CD8-positive, alpha-beta memory T cell (primary cell): ENCODE results near the gene KNG1. TPM values are rescaled to one million over a fixed set of nuclear protein-coding genes. Genes with fewer than 3 reads are reported as not detected.

ENCODE experiments used
- CTCF ChIA-PET: fragments of 350-600 bp; sonication (Branson Sonifier 250); formaldehyde crosslinking; loops from one replicate; lab custom pipeline; 2021; ENCODE audit warnings: antibody characterized with exemption; lab: Charles Lee
- POLR2A ChIA-PET: fragments of 350-600 bp; sonication (Branson Sonifier 250); formaldehyde crosslinking; loops from one replicate; lab custom pipeline; 2021; ENCODE audit warnings: antibody characterized with exemption; lab: Charles Lee
- DNase-seq, 5 donors: peaks; one replicate each; pipeline versions ENCODE4 v3.0.0 to v3.0.0-alpha.2; 2020 to 2022; ENCODE audit warnings: mixed read lengths in 1 of 5
- H3K27ac ChIP-seq: one replicate; pipeline ENCODE4 v1.7.0; 2013; ENCODE audit warnings: low read depth, mild to moderate bottlenecking, low read length, moderate library complexity
- H3K27me3 ChIP-seq: 2 replicates; pipeline ENCODE4 v1.7.0; 2013; ENCODE audit warnings: low read length, mild to moderate bottlenecking; ENCODE audit not compliant: insufficient read depth, poor library complexity, severe bottlenecking
- H3K36me3 ChIP-seq: 2 replicates; pipeline ENCODE4 v1.7.0; 2013; ENCODE audit warnings: mild to moderate bottlenecking, low read length, moderate library complexity; ENCODE audit not compliant: insufficient read depth
- H3K4me1 ChIP-seq: 2 replicates; pipeline ENCODE4 v1.7.0; 2013; ENCODE audit warnings: mild to moderate bottlenecking, low read length, moderate library complexity; ENCODE audit not compliant: insufficient read depth
- H3K4me3 ChIP-seq: 2 replicates; pipeline ENCODE4 v1.7.0; 2013; ENCODE audit warnings: mild to moderate bottlenecking, low read length
- H3K9me3 ChIP-seq: 2 replicates; pipeline ENCODE4 v1.7.0; 2013; ENCODE audit warnings: mild to moderate bottlenecking, low read length
- H3K27ac Mint-ChIP-seq, 8 donors: one replicate each; pipeline ENCODE4 v1.8.0; 2020 to 2021; ENCODE audit warnings: mixed read lengths in 8 of 8, mild to moderate bottlenecking in 6 of 8, inconsistent platforms in 3 of 8, moderate library complexity in 3 of 8
- H3K27me3 Mint-ChIP-seq, 2 donors: one replicate each; pipeline ENCODE4 v1.8.0; 2020 to 2021; ENCODE audit warnings: mixed read lengths in 2 of 2, mild to moderate bottlenecking in 1 of 2, moderate library complexity in 1 of 2
- H3K36me3 Mint-ChIP-seq, 3 donors: one replicate each; pipeline ENCODE4 v1.8.0; 2020 to 2021; ENCODE audit warnings: mixed read lengths in 3 of 3, inconsistent platforms in 1 of 3, mild to moderate bottlenecking in 1 of 3
- H3K4me1 Mint-ChIP-seq, 3 donors: one replicate each; pipeline ENCODE4 v1.8.0; 2020 to 2021; ENCODE audit warnings: mixed read lengths in 3 of 3, inconsistent platforms in 1 of 3, mild to moderate bottlenecking in 1 of 3
- H3K4me3 Mint-ChIP-seq, 7 donors: one replicate each; pipeline ENCODE4 v1.8.0; 2020 to 2021; ENCODE audit warnings: mixed read lengths in 7 of 7, mild to moderate bottlenecking in 6 of 7, moderate library complexity in 4 of 7, inconsistent platforms in 2 of 7
- H3K9me3 Mint-ChIP-seq, 5 donors: one replicate each; pipeline ENCODE4 v1.8.0; 2020 to 2022; ENCODE audit warnings: mixed read lengths in 5 of 5, mild to moderate bottlenecking in 3 of 5, moderate library complexity in 2 of 5, inconsistent platforms in 1 of 5
- polyA plus RNA-seq: library from polyadenylated mRNA; unstranded; fragments of 300-500 nt; fragmentation: Illumina TruSeq; gene quantifications from one replicate; pipeline ENCODE4 v1.2.3, GENCODE V29; 2021
- total RNA-seq, 2 experiments: library from RNA; stranded (reverse); gene quantifications; one replicate each; pipeline ENCODE4 v1.2.3, GENCODE V29; 2021

Gene KNG1
- total and polyA plus RNA-seq, 3 experiments from 2014 or later: not detected

GRCh38 chr3:186751480-186751879, 34.3 kb downstream of the KNG1 start:
- H3K27me3 ChIP-seq: no peaks in the 10 kb centered on the region

GRCh38 chr3:186754006-186754405, 36.8 kb downstream of the KNG1 start:
- POLR2A ChIA-PET: no interaction called here
- Histone ChIP-seq H3K4me1 (no peaks in the 10 kb centered on the region), H3K9me3 (no peaks in the 10 kb centered on the region), H3K27ac (no peak overlapping the region), H3K36me3 (no peaks in the 10 kb centered on the region), H3K4me3 (no peak overlapping the region), H3K27me3 (no peaks in the 10 kb centered on the region)
- Mint-ChIP-seq H3K9me3 (no peaks in the 10 kb centered on the region), H3K27me3 (no peaks in the 10 kb centered on the region), H3K36me3 (no peaks in the 10 kb centered on the region), H3K4me1 (no peaks in the 10 kb centered on the region), H3K27ac (no peak overlapping the region), H3K4me3 (peak overlapping the region in 1 of 7 donors; percentile 13)
- no peak for DNase-seq
- CTCF ChIA-PET: no interaction called here

More at GRCh38 chr3:186751480-186751879, 34.3 kb downstream of the KNG1 start:
- Histone ChIP-seq H3K4me1 (no peaks in the 10 kb centered on the region), H3K36me3 (no peaks in the 10 kb centered on the region), H3K27ac (no peak overlapping the region), H3K9me3 (no peaks in the 10 kb centered on the region), H3K4me3 (no peak overlapping the region)
- H3K4me1 Mint-ChIP-seq: no peaks in the 10 kb centered on the region
- no peaks in the 10 kb centered on the region for H3K36me3 Mint-ChIP-seq
- H3K4me3 Mint-ChIP-seq: no peak overlapping the region
- H3K27ac Mint-ChIP-seq: no peak overlapping the region
- DNase-seq: no peak
- H3K9me3 Mint-ChIP-seq: no peaks in the 10 kb centered on the region
- CTCF ChIA-PET: no interaction called here
- POLR2A ChIA-PET: no interaction called here
- peaks cover 0 to 1% of the 10 kb centered on the region in 2 donors for H3K27me3 Mint-ChIP-seq

- Histone ChIP-seq H3K4me1 (no peaks in the 10 kb centered on the region), H3K36me3 (no peaks in the 10 kb centered on the region), H3K9me3 (no peaks in the 10 kb centered on the region), H3K4me3 (no peak overlapping the region), H3K27me3 (no peaks in the 10 kb centered on the region), H3K27ac (no peak overlapping the region)
- no peak for DNase-seq
- no peaks in the 10 kb centered on the region for H3K36me3 Mint-ChIP-seq
- POLR2A ChIA-PET: no interaction called here
- H3K4me1 Mint-ChIP-seq: no peaks in the 10 kb centered on the region
- H3K9me3 Mint-ChIP-seq: no peaks in the 10 kb centered on the region
- H3K4me3 Mint-ChIP-seq: no peak overlapping the region
- H3K27ac Mint-ChIP-seq: peak overlapping the region in 1 of 8 donors; percentile 50
- H3K27me3 Mint-ChIP-seq: no peaks in the 10 kb centered on the region
- CTCF ChIA-PET: interaction anchor here (1.5 kb wide), 1 partner anchor 16 kb away, joined by 3 read pairs; no protein-coding TSS in a partner anchor
Observed at GRCh38 chr3:186754871-186755270, 37.7 kb downstream of the KNG1 start.

- Mint-ChIP-seq H3K4me1 (no peaks in the 10 kb centered on the region), H3K27ac (no peak overlapping the region), H3K4me3 (no peak overlapping the region), H3K9me3 (no peaks in the 10 kb centered on the region), H3K36me3 (peaks cover 0 to 2% (median 0%) of the 10 kb centered on the region in 3 donors), H3K27me3 (no peaks in the 10 kb centered on the region)
- Histone ChIP-seq H3K36me3 (no peaks in the 10 kb centered on the region), H3K27ac (no peak overlapping the region), H3K27me3 (no peaks in the 10 kb centered on the region), H3K4me1 (no peaks in the 10 kb centered on the region), H3K4me3 (no peak overlapping the region), H3K9me3 (no peaks in the 10 kb centered on the region)
- ChIA-PET POLR2A (no interaction called here), CTCF (interaction anchor here (0.7 to 1.3 kb wide), 2 partner anchors 140 to 192 kb away, joined by 3 read pairs; no protein-coding TSS in a partner anchor)
- no peak for DNase-seq
Observed at GRCh38 chr3:186757214-186757613, 40.1 kb downstream of the KNG1 start.

GRCh38 chr3:186757686-186758220, 40.6 kb downstream of the KNG1 start:
- H3K9me3 Mint-ChIP-seq: no peaks in the 10 kb centered on the region

GRCh38 chr3:186759231-186759930, 42.2 kb downstream of the KNG1 start:
- H3K4me3 ChIP-seq: no peak overlapping the region
- no peak overlapping the region for H3K27ac Mint-ChIP-seq
- H3K4me3 Mint-ChIP-seq: no peak overlapping the region
- DNase-seq: no peak
- no peaks in the 10 kb centered on the region for H3K4me1 ChIP-seq
- H3K4me1 Mint-ChIP-seq: no peaks in the 10 kb centered on the region
- peaks cover 0 to 2% (median 0%) of the 10 kb centered on the region in 3 donors for H3K36me3 Mint-ChIP-seq
- no peaks in the 10 kb centered on the region for H3K9me3 ChIP-seq
- no peaks in the 10 kb centered on the region for H3K27me3 ChIP-seq
- no peaks in the 10 kb centered on the region for H3K27me3 Mint-ChIP-seq
- no peaks in the 10 kb centered on the region for H3K36me3 ChIP-seq
- no peak overlapping the region for H3K27ac ChIP-seq
- no peaks in the 10 kb centered on the region for H3K9me3 Mint-ChIP-seq
- ChIA-PET POLR2A (no interaction called here), CTCF (no interaction called here)

More at GRCh38 chr3:186757686-186758220, 40.6 kb downstream of the KNG1 start:
- POLR2A ChIA-PET: no interaction called here
- Histone ChIP-seq H3K27ac (no peak overlapping the region), H3K9me3 (no peaks in the 10 kb centered on the region), H3K36me3 (no peaks in the 10 kb centered on the region), H3K27me3 (no peaks in the 10 kb centered on the region), H3K4me1 (no peaks in the 10 kb centered on the region), H3K4me3 (no peak overlapping the region)
- Mint-ChIP-seq H3K27ac (no peak overlapping the region), H3K36me3 (peaks cover 0 to 2% (median 0%) of the 10 kb centered on the region in 3 donors), H3K27me3 (no peaks in the 10 kb centered on the region), H3K4me1 (no peaks in the 10 kb centered on the region), H3K4me3 (no peak overlapping the region)
- CTCF ChIA-PET: interaction anchor here (0.7 to 1.3 kb wide), 2 partner anchors 140 to 193 kb away, joined by 3 read pairs; no protein-coding TSS in a partner anchor
- no peak for DNase-seq

- H3K4me1 ChIP-seq: no peaks in the 10 kb centered on the region
- peaks cover 0 to 2% (median 0%) of the 10 kb centered on the region in 3 donors for H3K36me3 Mint-ChIP-seq
Observed at GRCh38 chr3:186760141-186760833, 43.1 kb downstream of the KNG1 start.

More at GRCh38 chr3:186760141-186760833, 43.1 kb downstream of the KNG1 start:
- no peaks in the 10 kb centered on the region for H3K27me3 Mint-ChIP-seq
- POLR2A ChIA-PET: no interaction called here
- H3K27ac Mint-ChIP-seq: no peak overlapping the region
- H3K4me1 Mint-ChIP-seq: no peaks in the 10 kb centered on the region
- Histone ChIP-seq H3K9me3 (no peaks in the 10 kb centered on the region), H3K27ac (no peak overlapping the region), H3K36me3 (no peaks in the 10 kb centered on the region), H3K27me3 (no peaks in the 10 kb centered on the region), H3K4me3 (no peak overlapping the region)
- no peak for DNase-seq
- CTCF ChIA-PET: interaction anchor here (1.0 kb wide), 1 partner anchor 143 kb away, joined by 3 read pairs; no protein-coding TSS in a partner anchor
- no peaks in the 10 kb centered on the region for H3K9me3 Mint-ChIP-seq
- H3K4me3 Mint-ChIP-seq: no peak overlapping the region
